NCI-H524 (cell line): Measurements from ENCODE around the gene MTHFD1L.
"Not testable (repeated sequence)": the region's sequence is repeated elsewhere in the genome, so short reads cannot be mapped to it uniquely, and the experiment has no call there.

Experiments
- DNase-seq, 2 experiments: peaks; one replicate each; lab custom pipeline; 2025; lab: John Stamatoyannopoulos, UW

Gene MTHFD1L

DNA sequence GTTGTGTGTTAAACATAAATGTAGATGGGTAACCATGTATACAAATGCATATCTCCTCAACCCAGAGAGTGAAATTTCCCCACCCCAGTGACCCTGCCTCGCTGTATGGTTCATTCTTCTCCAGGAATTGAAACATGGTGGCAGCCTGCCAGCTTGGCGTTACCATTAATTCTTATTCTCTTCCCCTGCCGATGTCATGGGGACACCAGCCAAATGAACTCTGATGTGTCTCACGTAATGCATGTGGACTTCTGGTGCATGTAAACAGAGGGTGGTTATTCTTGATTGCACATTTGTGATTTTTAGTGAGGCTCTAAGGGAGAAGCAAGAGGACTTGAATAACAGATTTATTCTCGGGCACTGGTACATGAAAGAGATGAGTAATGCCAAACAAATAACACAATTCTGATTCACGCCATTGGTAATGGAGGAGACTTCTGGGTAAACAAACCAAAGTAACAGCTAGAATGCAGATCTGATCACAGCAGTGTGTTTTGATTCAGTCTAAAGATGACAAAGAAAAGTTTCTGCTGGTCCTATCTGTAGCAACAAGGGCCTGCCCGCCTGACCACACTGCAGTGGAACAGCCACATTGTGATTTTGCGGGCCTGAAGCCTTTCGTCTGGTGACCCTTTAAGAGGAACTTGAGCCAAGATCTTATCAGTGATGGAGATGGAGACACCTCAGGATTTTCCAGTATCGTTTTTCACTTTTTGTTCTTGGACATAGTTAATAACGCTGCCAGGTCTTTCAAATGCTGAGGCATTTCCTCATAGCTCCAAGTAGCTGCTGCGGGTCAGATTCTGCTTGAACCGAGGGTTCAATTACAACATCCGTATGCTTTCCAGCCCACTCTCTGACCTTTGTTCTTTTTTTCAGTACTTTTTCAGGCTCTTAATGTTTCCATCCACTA lies 202.4 kb downstream of the MTHFD1L start:
- DNase-seq = no peak

DNA sequence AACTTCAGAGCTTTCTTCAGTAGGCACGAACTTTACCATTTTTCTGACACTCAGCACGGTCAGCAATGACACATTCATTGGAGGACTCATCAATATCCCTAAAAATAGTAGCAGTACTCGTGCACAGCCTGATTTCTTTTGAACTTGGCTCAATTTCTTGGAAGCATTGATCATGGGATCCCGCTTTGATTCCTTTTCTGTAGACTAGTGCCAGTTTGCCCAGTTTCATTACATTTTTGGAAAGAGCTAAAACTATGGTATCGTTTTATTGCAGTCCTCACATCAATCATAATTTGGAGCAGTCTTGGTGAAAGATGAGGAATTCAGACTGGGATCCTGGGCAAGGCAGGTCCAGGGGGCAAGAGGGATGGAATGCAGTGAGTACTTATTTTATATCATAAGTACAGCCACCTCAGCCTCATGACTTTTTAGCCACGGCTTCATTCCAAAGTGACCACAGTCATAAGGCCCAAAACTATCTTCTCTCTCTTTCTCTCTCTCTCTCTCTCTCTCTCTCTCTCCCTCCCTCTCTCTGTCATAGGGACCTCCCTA lies 203.3 kb downstream of the MTHFD1L start:
- DNase-seq = no peak

DNA sequence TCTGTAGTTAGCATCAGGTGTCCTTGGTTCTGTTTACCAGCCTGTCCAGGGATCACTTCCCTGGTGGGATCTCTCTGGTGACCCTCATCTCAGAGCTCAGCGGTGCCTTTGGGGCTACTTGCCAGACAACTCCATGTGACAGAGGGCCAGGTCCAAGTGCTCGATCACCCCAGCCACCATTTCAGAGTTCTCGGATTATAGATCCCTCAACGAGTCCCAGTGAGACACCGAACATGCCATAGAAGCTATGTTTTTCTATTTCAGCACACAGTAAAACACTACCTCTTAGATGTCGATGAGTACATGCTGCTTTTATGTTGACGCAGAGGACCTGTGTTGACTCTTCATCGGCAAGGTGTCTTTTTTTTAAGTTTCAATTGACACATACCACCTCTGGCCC lies 204.1 kb downstream of the MTHFD1L start:
- no peak for DNase-seq

DNA sequence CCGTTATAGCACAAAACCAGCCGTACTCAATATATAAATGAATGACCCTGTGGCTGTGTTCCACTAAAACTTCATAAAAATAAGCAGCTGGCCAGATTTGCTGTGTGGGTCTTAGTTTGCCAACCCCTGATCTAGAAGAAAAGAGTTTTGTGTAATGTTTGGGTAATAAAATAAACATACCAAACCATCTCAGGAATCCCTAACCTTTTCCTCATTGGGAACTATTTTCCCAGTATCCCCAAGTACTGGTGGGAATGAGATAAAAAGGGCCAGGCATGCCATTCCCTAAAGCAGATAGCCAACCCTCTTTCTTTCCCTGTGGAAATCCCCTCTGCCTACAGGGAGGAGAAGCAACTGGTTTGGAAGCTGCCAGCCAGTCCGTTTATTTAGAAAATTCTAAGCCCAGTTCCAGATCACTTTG lies 205.1 kb downstream of the MTHFD1L start:
- DNase-seq = no peak

DNA sequence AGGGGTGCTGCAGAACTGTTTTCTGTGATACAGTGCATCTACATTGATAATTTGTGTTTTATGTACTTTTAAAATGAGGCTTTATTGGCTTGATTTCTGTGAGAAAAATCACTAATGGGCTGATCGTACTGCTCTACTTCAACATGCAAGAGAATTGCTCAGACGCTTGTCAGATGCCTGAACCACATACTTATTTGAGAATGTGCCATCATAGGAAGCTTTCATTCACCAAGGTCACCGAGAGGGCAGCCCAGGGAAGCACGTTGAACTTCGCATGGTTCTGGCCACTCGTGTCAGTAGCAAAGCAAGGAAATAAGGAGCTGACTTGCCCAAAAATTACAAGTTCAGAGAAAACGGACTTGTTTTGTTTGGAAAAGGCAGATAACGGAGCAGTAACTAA lies 205.8 kb downstream of the MTHFD1L start:
- no peak for DNase-seq

- no peak for DNase-seq
Observed at GRCh38 chr6:151073146-151073545, 207.6 kb downstream of the MTHFD1L start.

- no peak for DNase-seq
Observed at GRCh38 chr6:151073701-151074100, 208.2 kb downstream of the MTHFD1L start.

GRCh38 chr6:151075005-151075404 lies 209.5 kb downstream of the MTHFD1L start:
- no peak for DNase-seq

GRCh38 chr6:151075527-151075926 lies 210.0 kb downstream of the MTHFD1L start:
- DNase-seq = no peak

DNA sequence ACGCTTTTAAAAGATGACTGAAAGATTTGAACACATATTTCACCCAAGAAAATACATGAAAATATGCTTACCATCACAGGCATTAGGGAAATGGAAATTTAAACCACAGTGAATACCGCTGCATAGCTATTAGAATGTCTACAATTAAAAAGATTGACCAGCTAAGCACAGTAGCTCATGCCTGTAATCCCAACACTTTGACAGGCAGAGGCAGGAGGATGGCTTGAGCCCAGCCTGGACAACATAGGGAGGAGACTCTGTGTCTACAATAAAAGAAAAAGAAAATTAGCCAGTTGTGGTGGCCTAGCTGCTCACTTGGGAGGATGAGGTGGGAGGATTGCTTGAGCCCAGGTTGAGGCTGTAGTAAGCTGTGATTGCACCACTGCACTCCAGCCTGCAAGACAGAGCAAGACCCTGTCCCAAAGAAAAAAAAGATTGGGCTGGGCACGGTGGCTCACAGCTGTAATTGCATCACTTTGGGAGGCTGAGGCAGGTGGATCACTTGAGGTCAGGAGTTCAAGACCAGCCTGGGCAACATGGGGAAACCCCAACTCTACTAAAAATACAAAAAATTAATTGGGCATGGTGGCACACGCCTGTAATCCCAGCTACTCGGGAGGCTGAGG lies 210.5 kb downstream of the MTHFD1L start:
- no peak for DNase-seq

GRCh38 chr6:151078655-151079054 lies 213.2 kb downstream of the MTHFD1L start:
- DNase-seq = no peak

GRCh38 chr6:151081656-151082055 lies 216.2 kb downstream of the MTHFD1L start:
- DNase-seq = no peak

- no peak for DNase-seq
Observed at GRCh38 chr6:151082079-151082478, 216.6 kb downstream of the MTHFD1L start.

GRCh38 chr6:151084275-151084674 lies 218.8 kb downstream of the MTHFD1L start:
- no peak for DNase-seq

DNA sequence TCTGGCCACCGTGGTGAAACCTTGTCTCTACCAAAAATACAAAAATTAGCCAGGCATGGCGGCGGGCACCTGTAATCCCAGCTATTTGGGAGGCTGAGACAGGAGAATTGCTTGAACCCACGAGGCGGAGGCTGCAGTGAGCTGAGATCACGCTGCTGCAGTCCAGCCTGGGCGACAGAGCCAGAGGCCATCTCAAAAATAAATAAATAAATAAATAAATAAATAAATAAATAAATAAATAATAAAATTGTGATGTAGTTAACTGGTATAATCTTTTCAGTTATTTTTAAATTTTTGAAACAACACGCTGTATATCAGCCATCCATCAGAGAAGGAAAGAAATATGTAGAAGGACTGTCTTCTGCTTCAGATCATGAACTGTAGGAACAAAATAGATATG lies 221.6 kb downstream of the MTHFD1L start:
- not testable (repeated sequence) for DNase-seq

DNA sequence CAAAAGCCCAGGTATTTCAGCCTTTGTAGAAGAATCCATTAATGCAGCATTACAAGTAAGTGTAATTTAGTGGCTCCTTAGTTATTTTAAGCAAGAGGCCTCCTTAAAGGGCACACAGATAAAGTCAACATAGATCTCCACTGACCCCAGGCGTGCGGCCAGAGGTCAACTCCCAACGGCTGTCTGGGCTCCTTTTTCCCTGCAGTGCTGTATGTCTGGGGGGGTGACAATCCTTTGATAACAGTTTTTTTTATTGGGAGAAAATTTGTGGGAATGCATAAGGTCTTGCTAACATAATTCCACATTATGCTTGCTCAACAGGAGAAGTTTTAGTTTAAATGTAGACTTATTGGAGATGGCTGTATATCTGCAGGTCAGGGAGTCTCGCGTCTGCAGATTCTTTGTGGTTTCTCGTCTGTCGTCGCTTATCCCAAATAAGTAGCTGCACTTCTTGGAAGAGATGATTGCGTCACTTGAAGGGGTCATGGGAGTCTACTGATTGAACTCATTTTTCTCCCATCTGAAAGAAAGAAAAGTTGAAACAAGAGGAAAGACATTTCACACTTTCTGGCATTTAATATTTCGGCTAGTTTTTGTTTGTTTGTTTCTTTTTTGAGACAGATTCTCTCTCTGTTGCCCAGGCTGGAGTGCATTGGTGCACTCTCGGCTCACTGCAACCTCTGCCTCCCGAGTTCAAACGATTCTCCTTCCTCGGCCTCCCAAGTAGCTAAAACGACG lies 222.5 kb downstream of the MTHFD1L start:
- no peak for DNase-seq

DNA sequence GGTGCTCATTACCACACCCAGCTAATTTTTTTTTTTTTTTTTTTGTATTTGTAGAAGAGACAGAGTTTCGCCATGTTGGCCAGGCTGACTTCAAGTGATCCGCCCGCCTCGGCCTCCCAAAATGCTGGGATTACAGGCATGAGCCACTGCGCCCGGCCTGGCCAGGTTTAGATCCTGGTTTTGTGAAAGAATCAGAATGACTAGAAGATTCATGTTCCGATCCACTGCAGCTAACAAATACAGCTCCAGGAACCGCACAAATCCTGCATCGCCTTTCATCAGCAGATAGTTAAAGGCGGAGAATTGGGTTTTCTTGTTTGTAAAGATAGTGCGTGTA lies 223.1 kb downstream of the MTHFD1L start:
- DNase-seq = no peak

DNA sequence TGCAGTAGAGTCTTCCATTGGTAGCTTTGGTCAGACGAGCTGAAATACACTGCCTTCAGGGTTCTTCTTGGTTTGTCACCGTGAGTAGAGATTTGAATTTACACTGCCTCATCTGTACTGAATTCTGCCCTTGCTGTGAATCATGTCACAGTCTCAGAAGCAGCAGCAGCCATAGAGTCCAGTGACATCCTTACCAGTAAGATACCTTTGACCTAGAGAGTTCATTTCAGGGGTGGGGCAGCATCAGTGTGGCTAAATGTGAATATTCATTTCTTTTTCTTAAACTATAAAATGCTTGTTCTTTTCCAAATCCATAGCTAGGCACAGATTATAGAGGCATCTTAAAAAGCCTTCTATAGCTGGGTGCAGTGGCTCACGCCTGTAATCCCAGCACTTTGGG lies 223.5 kb downstream of the MTHFD1L start:
- DNase-seq = no peak

- no peak for DNase-seq
Observed at GRCh38 chr6:151089978-151090377, 224.5 kb downstream of the MTHFD1L start.

DNA sequence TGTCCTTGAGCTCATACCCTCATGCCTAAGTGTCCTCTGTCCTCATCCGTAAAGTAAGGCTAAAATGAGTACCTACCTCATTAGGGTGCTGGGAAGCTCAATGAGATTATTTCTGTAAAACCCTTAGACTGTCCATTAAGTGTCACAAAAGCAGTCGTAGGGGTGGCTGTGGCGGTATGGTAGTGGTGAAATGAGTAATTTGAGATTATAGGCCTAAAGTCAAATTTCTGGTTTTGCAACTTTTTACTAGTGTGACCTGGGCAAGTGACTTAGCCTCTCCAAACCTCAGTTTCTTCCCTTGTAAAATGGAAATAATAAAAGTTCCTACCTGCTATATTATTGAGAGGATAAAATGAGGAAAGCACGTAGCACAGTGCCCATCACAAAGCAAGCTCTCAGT lies 226.1 kb downstream of the MTHFD1L start:
- DNase-seq = no peak

- DNase-seq = no peak
Observed at GRCh38 chr6:151092591-151092990, 227.1 kb downstream of the MTHFD1L start.

DNA sequence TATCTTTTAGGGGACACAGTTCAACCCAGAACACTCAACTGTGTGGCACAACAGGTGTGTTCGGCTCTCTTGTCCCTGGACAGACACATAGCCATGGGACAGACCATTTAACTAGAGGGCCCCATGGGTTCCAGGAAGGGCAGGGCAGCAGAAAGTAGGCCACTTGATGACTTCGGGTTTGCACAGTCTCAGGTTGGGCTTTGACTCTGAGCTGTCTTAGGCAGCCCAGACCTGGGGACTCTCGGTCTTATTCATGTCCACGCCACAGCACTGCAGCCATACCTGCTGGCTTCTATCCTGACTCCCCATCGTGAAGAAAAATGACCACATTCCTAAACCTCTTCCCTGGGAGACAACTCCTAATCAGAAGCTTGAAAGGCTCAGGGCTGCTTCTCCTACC lies 228.2 kb downstream of the MTHFD1L start:
- DNase-seq = no peak
